GOT3 (cell line): ENCODE results near the gene UIMC1.

Source experiments
- DNase-seq: peaks from one replicate; lab custom pipeline; 2025; ENCODE audit warnings: mixed read lengths; lab: John Stamatoyannopoulos, UW

Gene UIMC1

DNA sequence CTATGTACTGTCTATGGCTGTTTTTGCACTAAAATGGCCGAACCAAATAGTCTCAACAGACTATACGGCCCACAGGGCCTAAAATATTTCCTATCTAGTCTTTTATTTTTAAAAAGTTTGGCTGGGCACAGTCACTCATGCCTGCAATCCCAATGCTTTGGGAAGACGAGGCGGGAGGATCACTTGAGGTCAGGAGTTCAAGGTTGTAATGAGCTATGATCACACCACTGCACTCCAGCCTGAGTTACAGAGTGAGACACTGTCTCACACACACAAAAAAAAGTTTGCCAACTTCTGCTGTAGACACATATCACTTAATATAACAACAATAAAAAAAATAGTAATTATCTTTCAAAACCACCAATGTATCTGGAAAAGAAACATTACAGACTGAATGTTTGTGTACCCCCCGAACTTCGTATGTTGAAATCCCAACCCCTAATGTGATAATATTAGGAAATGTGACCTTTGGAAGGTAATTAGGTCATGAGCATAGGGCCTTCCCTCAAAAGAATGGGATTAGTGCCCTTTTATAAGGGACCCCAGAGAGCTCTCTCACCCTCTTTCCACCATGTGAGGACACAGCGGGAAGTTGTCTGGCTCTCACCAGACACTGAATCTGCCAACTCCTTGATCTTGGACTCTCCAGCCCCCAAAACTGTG lies 53.9 kb downstream of the UIMC1 start:
- no peak for DNase-seq

DNA sequence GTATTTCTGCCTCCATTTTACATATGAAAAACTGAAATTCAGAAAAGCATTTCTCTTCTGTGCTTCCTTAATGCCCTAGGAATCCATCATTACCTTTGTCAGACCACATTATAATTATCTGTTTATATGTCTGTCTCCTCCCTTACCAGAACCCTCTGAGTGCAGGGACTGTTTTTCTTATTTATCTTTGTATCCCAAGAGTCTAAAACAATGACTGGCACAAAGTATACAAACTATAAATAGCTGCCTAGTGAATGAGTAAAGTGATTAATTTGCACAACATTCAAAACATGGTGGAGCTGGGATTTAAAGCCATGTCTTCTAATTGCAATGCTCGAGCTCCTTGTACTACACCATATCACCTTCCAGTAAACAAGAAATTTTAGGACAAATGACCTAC lies 58.1 kb downstream of the UIMC1 start:
- no peak for DNase-seq

DNA sequence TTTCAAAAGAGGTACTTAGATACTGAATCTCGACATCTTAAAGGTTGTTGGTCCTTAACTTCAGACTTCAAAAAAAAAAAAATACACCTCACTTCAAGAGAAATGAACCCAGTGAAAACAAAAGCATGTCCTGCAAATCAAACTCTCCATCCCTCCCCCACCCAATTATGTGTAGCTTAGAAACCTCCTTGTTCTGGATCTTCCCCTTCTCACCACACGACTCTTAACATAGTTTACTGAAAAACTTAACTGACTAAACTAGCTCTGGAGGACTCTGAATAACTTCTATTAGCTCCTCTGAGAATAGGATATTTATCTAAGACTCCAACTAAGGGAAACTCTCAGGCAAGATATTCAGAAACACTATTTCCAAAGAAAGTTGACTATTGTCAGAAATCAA lies 58.7 kb downstream of the UIMC1 start:
- DNase-seq, result no peak

DNA sequence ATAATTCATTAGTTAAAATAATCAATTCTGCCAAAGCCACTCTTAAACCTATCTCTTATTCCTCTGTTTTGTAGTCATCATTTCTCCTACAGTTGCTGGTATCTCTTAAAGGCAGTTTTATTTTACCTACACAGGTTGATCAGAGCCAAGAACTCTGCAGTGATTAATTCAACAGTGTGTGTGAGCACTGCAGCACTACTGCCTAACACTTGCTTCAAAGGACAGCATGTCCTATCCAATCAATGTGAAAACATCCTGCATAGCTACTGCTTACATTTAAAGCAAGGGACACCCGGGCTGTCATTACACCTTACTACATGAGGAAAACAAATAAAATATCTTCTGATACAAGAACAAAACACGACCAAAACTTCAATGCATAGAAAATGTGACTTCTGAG lies 62.3 kb downstream of the UIMC1 start:
- DNase-seq, result no peak

DNA sequence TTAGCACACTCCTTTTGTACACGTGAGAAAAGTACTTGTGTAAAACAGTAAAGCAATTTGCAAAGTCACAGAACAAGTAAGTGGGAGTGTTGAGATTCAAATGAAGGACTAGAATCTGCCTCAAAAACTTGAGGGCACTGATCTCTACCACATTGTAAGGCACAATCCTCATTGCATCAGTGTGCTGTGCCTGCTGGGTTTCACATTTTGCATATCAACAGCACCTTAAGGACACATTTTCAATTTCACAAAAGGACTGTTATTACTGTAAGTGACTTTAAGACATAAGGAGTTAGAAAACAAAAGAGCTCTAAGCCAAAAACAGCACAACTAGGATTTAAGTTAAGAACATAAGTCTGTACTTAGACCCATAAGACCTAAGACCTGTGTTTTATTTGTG lies 62.8 kb downstream of the UIMC1 start:
- DNase-seq, result no peak

DNA sequence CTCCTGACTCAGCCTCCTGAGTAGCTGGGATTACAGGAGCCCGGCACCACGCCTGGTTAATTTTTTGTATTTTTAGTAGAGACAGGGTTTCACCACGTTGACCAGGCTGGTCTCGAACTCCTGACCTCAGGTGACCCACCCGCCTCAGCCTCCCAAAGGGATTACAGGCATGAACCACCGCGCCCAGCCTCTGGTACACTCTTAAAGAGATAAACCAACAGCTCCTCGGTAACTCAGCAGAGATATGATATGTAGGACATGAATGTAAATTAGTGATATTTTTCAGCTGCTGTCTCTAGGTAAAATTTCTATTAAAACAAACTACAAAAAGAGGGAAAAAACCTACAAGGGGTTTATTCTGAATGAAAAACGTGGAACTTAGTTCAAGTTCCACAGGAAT lies 64.6 kb downstream of the UIMC1 start:
- DNase-seq, result no peak

DNA sequence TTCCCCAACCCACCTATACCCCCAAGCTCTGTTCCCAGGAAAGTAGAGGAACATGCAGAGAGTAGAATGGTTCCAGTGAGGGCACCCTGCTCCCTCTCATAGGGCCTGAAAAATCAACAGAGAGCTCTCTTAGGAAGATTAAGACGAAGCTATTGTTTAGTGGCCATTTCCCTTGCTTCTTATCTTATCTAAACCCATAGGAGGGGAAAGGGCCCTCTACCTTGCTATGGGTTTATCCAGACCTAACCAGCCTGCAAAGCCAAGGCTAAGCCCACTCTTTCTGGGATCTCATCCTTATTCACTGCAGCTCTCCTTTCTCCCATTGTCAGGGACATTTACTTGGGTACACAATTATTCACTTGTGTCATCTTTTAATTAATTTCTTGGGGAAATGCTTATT lies 68.1 kb downstream of the UIMC1 start:
- DNase-seq, result no peak

DNA sequence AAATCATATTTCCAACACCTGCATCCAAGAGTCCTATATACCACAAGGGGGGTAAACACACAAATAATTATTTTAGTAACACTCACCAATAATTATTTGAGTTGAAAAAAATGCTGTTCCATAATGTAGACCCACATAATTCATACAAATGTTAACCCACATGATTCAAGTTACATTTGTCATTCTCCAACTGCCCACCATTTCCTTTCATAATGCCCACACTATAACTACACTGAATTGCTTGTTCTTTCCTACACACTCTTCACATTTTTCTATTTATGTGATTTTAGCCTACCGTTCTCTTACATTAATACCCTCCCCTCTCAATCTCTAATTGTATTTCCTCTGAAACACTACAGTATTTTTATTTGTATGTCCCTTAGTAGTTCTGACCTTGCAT lies 71.6 kb downstream of the UIMC1 start:
- DNase-seq, result no peak

DNA sequence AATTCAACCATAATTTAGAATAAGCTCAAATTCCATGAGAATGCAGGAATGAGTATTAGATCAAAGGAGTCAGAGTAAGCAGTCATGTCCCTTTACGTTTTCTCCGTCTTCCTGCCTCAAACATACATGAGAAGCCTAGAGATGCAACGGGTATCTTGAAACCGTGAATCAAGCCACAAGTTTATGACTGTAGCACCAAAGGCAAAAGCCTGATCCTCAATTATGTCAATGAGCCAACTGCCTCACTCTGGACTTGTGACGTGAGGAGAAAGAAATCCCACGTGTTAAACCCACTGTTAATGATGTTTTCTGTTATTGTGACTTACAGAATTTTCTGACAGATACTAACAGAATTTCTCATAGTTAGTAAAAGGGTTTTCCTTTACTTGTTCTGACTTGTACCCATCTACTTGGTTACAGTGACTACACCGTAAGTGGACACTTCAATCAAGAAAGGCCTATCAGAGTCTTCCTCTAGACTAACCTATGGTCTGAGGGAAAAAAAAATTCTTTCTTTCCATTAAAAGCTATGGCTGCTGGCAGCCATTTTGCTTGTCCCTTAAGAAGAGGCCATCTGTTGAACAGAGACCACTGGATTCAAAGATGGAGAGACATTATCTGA lies 72.2 kb downstream of the UIMC1 start:
- no peak for DNase-seq

DNA sequence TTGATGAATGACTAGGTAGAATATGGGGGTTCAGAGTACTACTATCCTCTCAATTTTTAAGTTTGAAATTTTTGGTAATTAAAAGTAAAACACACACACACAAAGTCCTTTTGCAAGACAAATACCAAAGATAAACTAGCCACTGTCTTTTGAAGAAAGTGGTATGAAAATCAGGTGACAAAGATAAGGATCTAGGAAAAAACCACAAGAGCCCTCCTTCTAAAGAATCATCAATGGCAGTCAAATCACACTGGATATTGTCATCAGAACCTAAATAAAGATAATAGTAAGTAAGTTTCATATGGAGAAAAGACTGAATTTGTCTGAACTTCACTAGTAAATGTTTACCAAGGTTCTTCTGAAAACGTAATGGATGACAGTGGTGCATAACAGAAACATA lies 76.9 kb downstream of the UIMC1 start:
- no peak for DNase-seq

DNA sequence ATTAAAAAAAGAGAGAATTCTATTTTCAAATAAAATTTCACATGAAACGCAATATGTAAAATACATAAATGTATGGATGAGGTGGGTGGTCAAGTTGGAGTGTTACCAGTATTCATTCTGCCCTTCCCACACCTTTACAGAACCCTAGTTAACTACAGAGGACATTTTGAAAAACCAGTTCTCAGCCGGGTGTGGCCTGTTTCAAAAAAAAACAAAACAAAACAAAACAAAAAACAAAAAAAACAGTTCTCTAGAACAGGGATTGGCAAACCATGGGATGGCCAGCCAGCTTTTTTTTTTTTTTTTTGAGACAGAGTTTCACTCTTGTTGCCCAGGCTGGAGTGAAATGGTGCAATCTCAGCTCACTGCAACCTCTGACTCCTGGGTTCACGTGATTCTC lies 79.0 kb downstream of the UIMC1 start:
- no peak for DNase-seq

DNA sequence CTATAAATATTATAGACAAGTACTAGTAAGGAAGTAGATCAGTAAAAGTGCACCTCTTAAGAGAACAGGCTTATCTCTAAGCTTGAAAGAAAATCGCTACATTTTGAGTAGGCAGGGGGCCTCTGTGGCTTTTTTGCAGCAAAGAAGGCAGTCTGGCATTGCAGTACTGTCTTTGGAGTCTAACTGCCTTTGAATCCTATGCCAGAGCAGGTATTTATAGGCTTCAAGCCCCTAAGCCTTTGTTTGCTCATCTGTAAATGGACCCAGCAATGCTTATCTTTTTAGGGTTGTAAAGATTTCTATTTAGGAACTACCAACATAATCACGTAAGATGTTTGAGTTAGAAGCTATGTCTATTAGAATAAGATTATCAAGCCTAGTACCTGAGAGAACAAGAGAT lies 83.8 kb downstream of the UIMC1 start:
- no peak for DNase-seq

DNA sequence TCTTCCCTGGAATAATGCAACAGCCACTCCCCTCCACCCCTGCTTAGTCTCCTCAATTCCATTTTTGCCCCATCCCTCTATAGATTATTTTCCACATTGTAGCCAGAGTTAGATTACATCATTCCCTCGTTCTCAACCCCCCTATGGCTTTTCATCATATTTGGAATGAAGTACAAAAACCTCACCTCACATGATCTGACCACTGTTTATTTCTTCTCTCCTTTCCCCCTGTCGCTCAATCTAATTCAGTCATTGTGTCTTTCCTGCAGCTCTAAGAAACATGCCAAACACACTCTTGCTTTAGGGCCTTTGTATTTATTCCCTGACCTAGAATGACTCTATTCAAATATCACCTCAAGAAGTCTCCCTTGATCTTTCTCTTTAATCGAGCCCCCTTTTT lies 84.9 kb downstream of the UIMC1 start:
- no peak for DNase-seq

DNA sequence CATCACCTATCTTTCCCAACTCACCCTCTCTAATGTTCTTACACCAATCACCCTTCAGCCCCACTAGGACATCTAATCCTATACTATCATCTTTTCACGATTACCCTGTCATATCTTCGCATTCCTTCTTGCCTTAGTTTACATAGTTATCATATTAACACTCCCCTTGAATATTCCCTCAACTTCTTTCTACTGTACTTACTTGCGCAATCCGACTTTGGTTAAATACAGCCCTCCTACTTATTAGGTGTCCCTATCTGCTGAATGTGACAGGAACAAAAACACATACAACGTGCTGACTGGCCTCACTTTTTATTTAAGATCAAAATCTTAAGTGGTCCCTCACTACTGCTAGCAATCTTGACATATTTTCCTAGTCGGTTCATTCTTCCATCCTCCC lies 88.0 kb downstream of the UIMC1 start:
- no peak for DNase-seq

DNA sequence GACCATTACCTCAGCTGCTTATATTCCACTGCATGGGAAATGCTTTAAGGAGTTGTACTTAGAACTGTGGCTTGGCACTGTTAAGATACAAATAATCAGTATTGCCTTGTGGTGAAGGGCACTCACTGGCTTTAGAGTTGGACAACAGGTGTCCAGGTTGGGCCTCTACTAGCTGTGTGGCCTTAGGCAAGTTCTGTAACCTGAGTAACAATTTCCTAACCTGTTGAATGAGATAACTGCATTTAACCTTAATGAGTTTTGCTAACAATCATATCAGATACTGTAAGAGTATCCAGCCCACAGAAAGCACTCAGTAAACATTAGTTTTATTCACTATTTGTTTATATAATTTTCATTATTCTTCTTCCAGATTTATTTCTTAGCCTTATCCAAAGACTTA lies 90.2 kb downstream of the UIMC1 start:
- DNase-seq, result no peak

DNA sequence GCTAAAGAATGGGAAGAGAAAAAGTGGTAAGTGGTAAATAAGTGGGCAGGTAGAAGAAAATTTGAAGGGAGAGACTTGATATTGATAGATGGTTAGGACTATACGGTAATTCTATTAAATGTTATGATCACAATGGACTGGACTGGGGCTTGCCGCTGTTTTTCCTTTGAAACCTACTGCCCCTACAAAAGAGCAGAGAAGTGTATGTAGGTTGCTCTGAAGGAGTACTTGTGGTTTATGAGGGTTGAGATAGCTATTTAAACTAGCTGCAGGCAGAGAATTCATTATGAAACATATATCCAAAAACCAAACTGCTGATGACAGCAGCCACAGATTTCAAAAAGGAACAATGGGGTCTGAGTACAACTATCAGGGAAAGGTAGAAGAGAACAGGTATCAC lies 90.7 kb downstream of the UIMC1 start:
- DNase-seq, result no peak

DNA sequence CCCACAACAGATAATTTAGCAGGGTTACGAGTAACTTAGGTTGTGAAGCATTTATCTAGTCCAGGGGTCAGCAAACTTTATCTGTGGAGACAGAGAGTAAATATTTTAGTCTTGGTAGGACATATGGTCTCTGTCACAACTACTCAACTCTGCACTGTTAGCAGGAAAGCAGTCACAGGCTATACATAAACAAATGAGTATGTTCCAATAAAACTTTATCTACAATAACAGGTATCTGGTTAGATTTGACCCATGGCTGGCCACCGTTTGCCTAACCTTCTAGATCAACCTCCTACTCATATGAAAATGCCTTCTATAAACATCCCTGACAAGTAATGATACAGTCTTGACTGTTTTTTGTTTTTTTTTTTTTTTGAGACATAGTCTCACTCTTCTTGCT lies 94.5 kb downstream of the UIMC1 start:
- no peak for DNase-seq

DNA sequence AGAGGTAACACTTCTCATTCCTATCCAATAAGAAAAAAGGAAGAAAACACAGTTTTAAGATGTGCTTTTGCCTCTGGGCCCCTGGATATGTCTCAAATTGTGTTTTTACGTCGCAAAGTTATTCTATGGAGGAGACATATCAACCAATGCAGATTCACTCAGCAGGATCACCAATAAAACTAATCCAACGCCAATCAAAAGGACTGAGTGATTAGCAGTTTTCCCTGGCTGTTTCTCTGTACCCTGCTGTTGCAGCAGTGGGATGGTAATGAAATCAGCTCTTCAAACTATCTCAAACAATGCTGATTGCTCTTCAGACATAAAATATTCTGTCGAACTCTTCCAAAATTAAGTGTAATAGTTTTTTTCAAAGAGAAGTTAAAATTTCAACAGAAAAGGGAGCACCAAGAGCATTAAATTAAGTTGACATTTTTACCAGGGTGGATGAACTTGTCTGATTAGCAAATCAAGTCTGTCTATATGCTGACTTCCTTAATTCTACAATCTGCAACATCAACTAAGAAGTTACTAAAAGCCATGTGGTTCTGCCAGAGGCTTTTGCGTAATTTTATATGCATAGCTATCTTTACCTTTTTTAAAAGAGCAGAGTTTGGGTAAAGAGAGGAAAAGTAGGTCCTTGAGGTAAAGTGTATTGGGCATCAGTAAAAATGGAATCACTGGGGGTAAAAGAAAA lies 97.8 kb downstream of the UIMC1 start:
- DNase-seq, result no peak

DNA sequence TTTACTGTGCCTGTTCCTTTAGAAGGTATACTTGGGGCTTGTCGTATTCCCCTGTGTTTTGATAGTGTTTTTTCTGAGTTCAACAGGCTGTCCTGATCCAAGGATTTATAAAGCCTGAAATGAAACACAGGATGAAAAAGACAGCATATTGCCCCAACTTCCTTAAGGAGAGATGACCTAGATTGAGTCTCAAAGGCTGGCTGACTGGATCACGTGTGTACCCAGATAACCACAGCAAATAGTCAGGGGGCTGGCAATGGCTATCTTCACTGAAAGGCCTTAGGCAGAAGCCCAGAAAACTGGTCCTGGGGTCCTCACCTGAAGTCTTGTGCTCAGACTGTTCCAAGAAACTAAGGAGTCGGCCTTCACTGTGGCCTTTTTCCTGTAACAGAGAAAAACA lies 99.8 kb downstream of the UIMC1 start:
- no peak for DNase-seq

DNA sequence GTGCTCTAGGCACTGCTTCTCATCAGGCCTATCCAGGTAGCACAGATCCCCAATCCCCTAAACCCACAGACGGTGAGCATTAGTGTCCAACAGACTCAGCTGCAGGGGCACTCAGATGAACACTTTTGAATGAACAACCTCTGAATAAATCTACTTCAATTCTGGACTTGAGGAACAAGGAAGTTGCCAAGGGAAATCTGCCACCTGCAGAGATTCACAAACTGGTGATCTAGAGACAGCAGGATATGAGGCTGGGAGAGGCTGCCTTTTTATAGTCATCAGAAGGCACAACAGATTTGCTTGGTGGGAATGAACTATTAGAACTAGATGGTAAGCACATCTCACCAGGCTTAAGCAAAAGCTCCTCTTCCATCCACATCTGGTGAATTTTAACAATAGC lies 100.5 kb downstream of the UIMC1 start:
- no peak for DNase-seq

DNA sequence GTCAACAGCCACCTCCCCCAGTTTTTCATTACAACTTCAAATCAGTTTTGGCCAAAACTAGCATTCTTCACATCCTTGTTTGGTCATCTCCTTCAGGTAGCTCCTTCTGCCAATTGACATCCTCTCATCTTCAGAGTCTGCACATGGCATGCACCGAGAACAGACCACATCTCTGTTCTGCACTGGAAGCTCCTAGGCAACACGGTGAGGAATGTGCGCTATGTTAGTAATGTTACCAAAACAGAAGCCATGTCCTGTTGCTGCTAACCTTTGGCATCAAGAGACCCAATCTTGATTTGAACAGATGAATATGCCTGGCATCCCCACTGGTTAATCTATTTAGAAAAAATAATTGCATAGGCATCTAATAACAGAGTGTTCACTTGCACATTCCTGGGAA lies 102.3 kb downstream of the UIMC1 start:
- DNase-seq, result no peak

DNA sequence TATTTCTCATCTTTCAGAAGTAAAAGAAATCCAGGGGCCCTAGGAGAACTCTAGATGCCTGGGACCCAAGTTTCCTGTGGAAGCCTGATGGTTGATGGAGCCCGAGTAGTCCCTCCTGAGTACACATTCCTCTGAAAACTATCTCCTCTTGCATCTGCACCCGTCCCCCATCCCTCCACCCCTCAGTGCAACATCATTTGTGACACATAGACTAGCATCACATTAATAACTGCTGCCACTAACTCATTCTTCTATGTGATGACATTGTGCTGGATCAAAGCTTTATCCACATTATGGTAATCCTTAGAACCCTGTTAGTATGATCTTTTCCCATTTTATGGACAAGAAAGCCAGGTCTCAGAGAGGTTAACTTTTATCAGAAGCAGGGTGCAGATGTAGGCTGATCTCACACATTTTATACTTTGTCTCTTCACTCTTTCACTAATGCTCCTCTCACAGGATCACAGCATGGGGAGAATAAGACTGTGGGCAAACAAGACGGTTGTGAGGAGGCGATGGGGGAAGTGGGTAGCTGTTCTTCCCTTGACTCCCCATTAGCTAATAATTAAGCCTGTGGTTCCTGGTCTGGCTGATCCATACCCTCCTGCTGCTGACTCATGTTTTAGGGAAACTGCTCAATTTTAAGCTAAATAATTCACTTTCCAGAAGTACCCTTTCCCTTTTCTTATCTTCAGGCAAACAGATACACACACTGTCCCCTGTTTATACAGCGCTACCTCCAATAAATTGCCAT lies 103.5 kb downstream of the UIMC1 start:
- no peak for DNase-seq
